GM19193 (cell line): ENCODE data around the gene LRRC58.

ENCODE experiments used
- POLR2A ChIP-seq: IDR thresholded peaks from 4 replicates; pipeline ENCODE4 v1.6.1; 2011; ENCODE audit not compliant: insufficient read depth, insufficient read length; ENCODE audit errors: extremely low read depth

Gene LRRC58

DNA sequence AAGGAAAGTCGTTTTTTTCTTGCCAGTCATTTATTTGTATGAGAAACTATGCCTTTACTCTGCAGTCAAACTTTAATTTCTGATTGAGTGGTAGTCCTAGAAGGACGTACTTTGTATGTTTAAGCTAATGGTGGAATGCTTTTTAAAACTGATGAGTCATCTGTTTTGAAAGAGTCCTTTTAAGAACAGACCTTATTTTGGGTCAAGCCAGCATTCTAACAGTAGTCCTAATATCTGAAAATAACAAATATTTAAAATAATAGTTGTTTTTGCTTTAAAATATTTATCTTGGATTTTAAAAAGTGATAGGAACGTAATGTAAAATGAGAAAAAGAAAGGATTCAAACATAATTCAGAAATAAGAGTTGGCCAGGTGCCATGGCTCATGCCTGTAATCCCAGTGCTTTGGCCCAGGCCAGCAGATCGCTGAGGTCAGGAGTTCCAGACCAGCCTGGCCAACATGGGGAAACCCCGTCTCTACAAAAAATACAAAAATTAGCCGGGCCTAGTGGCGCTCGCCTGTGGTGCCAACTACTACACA is 1.3 kb upstream of the LRRC58 start:
- no peak for TF ChIP-seq POLR2A

DNA sequence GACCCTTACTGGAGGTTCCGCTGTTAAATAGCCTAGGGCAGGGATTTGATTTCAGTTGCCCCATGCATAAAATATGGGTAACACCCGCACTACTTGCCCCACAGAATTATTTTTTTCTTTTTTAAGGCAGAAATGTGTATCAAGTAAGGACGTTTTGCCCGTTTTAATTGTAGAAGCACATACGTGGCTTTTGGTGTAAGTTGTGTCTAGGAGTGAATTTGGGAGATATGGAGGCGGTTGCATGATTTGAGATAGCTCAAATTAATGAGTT is 636 bp upstream of the LRRC58 start:
- TF ChIP-seq POLR2A, result no peak

DNA sequence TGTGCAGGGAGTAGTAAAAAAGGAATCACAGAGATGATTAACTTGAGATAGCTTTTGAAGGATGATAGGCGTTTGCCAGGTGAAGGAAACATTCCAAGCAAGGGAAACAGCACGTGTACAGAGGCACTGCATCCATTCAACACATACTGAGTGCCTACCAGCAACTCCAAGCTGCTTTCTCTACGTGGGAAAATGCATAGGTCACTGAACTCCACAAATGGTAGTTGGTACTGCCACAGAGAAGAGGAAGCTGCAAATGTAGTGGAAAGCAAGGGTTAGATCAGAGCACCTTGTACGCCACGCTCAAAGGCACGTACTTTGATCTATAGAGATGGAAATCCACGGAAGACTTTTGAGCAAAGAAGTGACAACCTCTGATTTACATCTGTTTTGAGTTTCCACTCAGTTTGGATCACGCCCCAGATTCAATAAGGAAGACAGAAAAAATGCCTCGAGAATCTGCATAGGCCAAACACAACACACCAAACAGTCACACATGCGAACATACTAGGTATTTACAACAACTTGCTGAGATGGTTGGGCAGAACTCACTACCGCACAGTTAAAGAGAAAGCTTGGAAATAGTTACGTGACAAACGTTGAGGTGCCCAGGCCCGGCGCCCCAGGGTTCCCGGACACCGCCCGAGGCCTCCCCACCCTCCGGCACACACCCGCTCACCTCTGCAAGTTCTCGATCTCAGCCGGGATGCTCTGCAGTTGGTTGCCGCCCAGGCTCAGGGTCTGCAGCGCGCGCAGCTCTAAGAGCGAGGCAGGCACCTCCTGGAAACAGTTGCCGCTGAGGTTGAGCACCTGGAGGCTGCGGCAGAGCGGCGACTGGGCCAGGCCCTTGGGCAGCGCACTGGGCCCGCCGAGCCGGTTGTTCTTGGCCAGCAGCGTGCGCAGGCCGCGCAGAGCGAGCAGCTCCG is 826 bp downstream of the LRRC58 start:
- TF ChIP-seq POLR2A, result no peak

DNA sequence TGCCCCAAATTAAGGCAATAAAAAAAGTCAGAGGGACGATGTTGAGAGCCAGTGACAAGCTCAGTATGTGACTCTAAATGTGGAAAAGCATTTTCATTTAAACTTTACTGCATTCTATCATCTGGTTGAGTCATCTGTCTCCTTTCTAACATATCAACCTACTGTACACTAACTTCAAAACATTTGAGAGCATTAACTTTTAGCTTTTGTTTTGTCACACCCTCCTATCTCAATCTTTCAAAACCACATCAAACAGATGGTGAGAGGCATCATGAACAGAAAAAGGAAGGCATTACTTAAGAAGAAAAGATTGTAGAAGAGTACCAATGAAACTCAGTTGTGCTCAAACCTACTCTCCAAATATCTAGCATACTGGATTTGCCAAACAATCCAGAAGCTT is 4.8 kb downstream of the LRRC58 start:
- TF ChIP-seq POLR2A, result no peak

DNA sequence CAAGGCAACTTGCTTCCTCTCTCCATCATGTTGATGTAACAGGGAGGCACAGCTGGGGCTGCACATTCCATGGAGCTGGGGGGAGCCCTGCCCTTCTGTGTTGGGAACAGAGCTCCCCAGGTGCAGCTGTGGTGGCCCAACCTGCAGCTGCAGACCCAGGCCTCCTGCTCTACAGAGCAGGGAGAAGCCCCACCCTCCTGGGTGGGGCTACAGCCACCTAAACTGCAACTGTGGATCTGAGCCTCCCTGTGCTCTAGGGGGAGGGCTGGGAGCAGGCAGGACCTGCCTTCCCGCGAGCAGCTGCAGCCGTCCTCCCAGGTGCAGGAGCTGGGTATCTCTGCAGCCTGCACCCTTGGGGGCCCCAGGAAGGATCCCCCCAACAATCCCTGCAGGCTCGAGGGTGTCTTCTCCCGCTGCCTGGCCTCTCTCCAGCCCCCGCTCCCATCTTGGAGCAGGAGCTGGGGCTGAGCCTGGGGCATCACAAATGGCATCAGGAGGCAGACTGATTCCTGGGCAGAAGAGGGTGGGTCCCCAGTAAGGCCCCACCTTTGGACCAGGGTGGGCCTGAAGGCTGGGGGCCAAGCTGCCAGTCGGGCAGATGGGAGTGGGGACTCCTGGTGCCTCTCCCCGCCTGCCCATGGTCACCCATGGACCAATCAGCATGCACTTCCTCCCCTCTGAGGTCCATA is 7.4 kb downstream of the LRRC58 start:
- no peak for TF ChIP-seq POLR2A

DNA sequence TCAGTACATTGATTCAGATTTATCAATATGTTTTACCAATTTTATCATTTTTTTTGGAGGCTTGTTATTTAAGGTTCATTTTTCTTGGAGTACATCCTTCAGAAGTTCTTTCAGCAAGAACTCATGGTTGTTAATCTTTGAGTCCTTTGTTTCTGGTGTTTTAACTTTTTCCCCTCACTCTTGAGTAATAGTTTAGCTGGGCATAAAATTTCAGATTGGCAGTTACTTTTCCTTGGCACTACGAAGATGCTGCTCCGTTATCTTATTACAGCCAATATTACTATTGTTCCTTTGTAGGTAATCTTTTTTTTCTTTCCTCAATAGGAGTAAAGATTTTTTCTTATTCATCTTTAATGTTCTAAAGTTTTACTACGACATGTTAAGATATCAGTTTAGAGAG is 9.8 kb downstream of the LRRC58 start:
- no peak for TF ChIP-seq POLR2A

DNA sequence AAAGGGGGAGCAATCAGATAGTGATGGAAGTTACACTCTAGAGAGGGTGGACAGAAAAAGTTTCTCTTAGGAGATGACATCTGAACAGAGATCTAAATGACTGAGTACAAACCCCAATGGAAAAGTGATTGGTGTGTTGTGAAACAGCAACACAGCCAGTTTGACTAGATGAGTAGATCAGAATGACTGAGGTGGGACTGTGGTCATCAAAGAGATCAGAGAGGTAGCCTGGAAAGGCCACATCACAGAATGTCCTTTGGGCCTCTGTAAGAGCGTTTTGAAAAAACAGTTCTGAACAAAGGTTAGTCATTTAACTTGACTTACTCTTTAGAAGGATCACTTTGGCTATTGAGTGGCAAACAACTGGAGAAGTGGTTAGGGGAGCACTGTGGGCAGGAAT is 10.6 kb downstream of the LRRC58 start:
- no peak for TF ChIP-seq POLR2A

DNA sequence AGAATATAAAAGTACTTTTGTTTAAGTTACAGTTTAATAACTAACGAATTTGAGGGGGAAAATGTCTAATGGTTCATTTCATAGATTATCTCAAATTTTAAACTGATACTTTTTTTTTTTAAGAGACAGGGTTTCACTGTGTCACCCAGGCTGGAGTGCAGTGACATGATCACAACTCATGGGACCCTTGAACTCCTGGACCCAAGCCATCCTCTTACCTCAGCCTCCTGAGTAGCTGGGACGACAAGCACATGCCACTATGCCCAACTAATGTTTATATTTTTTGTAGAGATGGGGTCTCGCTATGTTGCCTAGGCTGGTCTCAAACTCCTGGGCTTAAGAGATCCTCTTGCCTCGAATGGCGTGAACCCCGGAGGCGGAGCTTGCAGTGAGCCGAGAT is 16.5 kb downstream of the LRRC58 start:
- TF ChIP-seq POLR2A, result no peak

DNA sequence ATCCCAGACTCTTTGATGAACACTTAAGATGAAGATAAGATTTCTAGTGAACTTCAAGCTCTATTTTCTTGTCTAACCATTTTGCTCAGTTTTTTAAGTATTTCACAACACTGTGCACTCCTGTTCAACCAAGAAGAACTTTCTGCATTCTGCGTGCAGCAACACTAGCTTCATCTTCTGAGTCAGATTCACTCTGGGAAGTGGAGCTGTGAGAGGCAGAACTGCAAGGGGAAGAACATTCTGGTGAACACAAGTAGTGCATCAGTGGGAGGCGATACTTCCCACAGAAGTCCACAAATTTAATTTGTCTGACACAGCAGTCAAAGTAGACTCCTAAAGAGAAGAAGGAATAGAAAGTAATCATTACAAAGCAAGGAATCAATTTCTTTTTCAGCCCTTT is 18.1 kb downstream of the LRRC58 start:
- no peak for TF ChIP-seq POLR2A

DNA sequence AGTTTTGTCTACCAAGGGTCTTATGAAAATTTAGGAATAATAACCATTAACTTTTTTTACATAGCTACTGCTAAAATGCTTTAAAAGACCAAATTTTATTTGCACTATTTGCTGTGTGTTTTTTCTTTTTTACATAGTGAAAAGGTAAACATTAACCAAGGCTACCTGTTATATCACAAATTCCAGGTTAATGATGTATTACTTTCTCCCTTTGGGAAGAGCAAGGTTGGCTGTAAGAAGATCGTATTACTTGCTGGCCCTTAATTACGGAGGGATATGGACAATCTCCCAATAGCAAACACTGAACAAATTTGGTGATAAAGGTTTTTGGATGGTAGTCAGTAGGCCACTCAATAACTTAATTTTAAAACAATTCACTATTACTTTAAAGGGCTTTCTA is 22.4 kb downstream of the LRRC58 start:
- no peak for TF ChIP-seq POLR2A

DNA sequence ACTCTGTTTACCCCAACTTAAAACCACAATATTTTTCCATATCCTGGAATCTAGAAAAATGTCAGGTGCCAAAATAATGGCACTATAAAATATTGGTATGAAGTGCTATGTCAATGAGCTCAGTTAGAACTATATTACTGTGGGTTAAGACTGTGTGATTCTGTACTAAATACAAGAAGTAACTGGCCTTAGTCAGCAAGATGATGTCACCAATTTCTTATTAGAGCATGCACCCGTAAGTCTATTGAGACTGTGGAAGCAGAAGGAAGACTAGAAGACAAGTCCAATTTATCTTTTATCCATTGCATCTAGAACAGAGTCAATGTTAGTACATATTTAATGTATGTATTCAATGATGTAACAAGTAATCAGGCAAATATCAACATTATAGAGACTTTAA is 25.0 kb downstream of the LRRC58 start:
- no peak for TF ChIP-seq POLR2A

DNA sequence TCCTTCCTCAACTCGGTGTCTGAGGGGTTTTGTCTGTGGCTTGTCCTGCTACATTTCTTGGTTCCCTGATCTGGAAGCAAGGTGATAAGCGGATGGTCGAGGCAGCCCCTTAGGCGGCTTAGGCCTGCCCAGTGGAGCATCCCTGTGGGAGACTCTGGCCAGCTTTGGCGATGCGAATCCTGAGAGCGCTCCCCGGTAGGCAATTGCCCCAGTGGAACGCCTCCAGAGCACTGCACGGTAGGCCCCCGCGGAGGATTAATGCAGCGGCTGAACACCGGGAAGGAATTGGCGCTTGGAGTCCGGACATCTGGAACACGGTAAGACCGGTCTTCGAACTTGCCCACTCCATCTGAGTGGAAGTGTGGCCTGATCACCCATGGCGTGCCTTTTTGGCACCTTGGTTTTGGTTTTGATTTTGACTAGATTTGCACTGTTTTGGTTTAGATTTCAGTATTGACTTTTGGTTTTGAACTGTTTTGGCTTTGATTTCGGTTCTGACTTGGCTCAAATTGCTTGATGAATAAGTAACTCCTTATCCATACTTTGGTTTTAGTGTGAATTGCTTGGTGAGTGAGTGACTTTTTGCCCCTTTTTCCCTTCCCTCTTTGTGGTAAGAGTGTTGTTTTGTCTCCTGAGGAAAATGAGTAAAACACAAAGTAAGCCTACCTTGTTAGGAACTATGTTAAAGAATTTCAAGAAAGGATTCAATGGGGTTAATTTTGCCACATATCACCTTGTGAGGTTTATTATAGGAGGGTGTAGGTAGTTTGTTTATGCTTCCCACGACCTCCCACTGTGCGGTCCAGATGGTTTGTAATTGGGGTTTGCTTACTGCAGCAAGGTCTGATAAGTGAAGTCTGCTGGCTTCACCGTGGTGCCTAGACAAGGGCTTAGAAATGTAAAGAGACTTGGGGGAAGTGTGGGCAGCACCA is 37.0 kb downstream of the LRRC58 start:
- no peak for TF ChIP-seq POLR2A

DNA sequence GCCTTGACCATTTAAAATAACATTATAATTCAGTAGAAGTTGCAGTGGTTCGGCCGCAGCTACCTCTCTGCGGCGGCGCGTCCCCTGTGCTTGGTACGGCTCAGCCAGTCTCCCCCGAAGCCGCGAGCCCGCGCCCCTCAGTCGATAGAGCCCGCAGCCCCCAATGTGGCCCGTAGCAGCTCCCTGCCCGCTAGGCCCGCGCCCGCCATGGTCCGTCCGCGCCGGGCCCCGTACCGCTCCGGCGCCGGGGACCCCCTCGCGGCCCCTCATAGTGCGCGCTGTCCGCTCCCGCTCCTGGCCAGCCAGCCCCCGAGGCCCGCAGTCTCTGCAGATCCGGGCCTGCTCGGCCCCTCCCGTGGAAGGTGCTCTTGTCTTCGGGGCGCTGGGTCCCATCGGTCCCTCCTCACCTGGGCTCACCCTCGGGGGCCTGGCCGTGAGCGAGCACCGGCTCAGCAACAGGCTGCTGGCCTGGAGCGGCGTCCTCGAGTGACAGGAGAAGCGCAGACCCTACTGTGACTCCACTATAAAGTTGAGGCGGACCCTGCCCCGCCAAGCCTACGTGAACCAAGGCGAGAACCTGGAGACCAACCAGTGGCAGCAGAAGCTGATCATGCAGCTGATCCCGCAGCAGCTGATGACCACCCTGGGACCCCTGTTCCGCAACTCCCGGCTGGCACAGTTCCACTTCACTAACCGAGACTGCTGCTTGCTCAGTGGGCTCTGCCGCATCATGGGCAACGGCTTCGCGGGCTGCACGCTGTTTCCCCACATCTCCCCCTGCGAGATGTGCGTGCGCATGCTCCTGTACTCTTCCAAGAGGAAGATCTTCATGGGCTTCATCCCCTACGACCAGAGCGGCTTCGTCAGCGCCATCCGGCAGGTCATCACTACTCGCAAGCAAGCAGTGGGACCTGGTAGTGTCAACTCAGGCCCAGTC is 42.4 kb downstream of the LRRC58 start:
- no peak for TF ChIP-seq POLR2A

DNA sequence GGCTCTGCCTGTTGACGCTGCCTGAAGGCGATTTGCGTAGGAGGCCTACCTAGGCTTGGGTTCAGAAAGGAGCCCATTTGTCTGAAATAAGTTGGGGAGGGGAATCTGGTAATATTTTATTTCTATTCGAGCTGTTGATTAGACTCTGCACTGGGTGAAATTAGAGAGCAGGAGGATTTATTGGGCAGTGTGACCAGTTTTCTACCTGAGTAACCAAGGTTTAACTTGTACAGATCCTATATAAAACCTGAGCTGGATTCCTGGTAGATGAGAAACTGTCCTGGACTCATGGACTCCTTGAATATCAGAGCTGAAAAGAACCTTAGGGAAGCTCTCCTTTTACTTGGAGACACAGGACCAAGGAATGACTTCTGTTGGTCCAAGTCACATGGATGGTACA is 44.5 kb downstream of the LRRC58 start:
- TF ChIP-seq POLR2A, result no peak
